HG03039 (cell line): ENCODE data around the gene TMEM225.
A peak's percentile ranks its signal among the peaks of the same experiment; 100 is the strongest.
"Not testable (repeated sequence)": the region's sequence is repeated elsewhere in the genome, so short reads cannot be mapped to it uniquely, and the experiment has no call there.

Experiments used
- ATAC-seq: cut with Tn5 transposase; IDR thresholded peaks from one replicate; pipeline ENCODE4 v1.9.1; 2021; ENCODE audit warnings: mild to moderate bottlenecking, moderate library complexity; ENCODE audit not compliant: unreplicated experiment

The TMEM225 gene

DNA sequence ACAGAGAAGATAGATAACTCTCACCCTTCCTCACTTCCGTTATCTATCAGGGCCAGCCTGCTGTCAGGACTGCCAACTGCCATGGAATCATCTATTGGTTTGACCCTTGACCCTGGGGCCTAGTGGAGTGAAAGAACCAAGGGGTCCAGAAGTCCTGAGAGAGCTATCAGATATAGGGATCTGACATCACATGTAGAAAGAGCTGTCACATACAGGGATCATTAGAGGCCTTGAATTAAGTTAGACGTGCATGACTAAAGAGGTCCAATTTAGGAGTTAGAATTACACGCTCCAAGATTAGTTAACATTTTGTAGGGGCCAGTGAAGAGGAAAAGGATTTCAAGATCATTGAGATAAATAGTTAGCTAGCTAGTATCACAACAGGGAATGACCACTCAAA lies at the start of gene TMEM225:
TSS of gene TMEM225 (minus strand) at position 101 of the 400 bp plus-strand sequence. CDS start 245 bp downstream, outside the sequence.
- ATAC-seq = no peak

DNA sequence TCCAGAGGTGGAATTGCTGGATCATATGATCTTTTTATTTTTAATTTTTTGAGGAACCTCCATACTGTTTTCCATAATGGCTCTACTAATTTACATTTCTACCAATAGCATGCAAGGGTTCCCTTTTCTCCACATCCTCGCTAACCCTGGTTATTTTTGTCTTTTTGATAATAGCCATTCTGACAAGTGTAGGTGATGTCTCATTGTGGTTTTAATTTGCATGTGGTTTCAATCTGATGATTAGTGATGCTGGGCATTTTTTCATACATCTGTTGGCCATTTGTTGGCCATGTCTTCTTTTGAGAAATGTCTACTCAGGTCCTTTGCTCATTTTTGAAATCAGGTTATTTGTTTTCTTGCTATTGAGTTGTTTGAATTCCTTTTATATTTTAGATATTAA lies 38.6 kb upstream of the TMEM225 start:
- no peak for ATAC-seq

DNA sequence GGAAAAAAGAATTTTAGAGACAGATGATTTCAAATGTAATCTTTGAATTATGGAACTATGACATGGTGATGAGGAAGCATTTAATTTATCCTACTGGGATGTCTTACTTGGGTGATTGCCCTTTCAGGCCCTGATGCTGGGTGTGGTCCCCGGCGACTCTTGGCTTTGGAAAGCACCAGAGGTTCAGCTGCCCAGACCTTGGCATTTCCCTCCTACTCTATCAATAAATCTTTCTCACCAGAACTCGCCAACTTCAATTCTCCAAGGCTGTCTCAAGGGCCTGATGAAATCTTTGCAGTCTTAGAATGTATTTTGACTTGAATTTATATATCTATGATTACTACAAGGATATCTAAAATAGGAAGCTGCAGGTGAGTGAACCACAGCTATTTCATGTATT lies 35.5 kb upstream of the TMEM225 start:
- ATAC-seq = no peak

GRCh38 chr11:123905826-123906225 lies 20.4 kb upstream of the TMEM225 start:
- no peak for ATAC-seq

GRCh38 chr11:123904932-123905331 lies 19.5 kb upstream of the TMEM225 start:
- no peak for ATAC-seq

DNA sequence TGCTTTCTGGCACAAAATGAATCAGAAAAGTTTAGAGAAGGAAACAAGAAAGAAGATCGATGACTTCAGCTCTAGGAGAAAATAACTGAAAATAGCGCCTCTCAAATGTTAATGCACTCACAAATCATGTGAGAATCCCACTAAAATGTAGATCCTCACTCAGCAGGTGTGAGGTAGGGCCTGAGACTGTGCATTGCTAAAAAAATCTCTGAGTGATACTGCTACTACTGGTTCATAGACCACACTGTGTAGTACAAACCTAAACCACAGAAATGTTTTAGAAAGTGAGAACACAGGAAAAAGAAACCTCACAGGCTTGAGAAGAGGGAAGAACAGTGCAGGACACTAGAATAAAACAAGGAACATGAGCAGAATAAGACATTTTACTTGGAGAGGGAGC lies 18.5 kb upstream of the TMEM225 start:
- ATAC-seq = peak; percentile 89

- ATAC-seq = no peak
These were observed 16.4 kb upstream of the TMEM225 start, which contains the start of gene OR8D4 for GRCh38 chr11:123901867-123902266. Gene OR8D4 (plus strand): TSS chr11:123902167. CDS start chr11:123906432, 4,265 bp downstream.

GRCh38 chr11:123899792-123900191 lies 14.3 kb upstream of the TMEM225 start:
- ATAC-seq = no peak

DNA sequence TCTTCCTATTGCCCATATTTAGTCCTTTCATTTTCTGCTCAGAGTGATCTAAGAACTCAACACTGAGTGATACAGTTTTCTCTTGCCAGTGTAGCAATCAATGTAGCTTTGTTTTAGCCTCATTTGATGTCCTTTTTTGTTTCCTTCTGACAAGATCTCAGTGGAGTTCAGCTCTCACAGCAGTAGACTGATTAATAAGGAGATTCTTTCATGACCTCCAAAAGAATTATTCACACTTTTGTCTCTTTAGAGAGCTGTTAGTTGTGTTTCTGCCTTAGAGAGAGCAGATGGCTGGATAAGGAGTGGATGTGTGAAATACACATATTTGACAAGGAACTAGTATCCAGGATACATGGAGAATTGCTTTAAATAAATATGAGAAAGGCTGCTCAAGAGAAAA lies 6.6 kb upstream of the TMEM225 start:
- ATAC-seq = no peak

- ATAC-seq = no peak
These were observed 4.6 kb downstream of the TMEM225 start for GRCh38 chr11:123880912-123881311.

DNA sequence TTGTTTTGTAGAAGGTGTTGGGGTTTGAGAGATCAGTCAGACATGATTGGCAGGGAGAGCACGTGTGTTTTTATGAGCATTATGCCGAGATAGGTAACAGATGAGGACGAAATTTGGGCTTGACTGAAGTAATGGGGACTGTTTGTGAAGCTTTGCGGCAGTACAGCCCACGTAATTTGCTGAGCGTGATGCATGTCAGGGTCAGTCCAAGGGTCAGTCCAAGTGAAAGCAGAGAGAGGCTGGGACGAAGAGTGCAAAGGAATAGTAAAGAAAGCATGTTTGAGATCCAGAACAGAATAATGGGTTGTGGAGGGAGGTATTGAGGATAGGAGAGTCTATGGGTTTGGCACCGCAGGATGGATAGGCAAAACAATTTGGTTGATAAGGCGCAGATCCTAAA lies 17.7 kb downstream of the TMEM225 start:
- ATAC-seq = not testable (repeated sequence)

GRCh38 chr11:123865293-123865692 lies 20.2 kb downstream of the TMEM225 start:
- ATAC-seq = not testable (repeated sequence)

GRCh38 chr11:123859731-123860130 lies 25.7 kb downstream of the TMEM225 start:
- no peak for ATAC-seq

GRCh38 chr11:123856444-123856843 lies 29.0 kb downstream of the TMEM225 start:
- ATAC-seq = no peak

- no peak for ATAC-seq
These were observed 32.4 kb downstream of the TMEM225 start for GRCh38 chr11:123853038-123853437.

DNA sequence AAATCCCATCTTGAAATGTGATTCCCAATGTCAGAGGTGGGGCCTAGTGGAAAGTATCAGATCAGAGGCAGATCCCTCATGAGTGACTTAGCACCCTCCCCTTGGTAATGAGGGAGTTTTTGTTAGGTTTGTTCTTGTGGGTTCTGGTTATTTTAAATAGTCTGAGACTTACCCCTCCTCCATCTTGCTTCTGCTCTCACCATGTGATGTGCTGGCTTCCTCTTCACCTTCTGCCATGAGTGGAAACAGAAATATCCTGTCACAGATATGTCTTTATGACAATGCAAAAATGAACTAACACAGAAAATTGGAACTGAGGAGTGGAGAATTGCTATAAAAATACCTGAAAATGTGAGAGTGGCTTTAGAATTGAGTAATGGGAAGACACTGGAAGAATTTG lies 33.1 kb downstream of the TMEM225 start:
- ATAC-seq = no peak

- no peak for ATAC-seq
These were observed 34.4 kb downstream of the TMEM225 start for GRCh38 chr11:123851110-123851509.

DNA sequence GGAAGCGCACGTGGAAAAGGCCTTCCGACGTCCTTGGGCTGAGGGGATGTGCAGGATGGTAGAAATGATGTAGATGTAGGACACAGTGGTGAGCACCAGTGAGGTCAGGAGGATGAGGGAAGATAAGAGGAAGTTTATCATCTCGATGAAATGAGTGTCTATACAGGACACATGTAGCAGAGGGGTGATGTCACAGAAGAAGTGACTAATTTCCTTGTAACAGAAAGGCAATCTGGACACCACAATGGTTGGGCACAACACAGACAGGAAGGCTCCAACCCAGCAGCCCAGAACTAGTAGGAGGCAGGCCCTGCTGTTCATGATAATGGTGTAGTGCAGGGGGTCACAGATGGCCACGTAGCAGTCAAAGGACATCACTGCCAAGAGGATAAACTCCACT lies 44.3 kb downstream of the TMEM225 start:
- no peak for ATAC-seq

DNA sequence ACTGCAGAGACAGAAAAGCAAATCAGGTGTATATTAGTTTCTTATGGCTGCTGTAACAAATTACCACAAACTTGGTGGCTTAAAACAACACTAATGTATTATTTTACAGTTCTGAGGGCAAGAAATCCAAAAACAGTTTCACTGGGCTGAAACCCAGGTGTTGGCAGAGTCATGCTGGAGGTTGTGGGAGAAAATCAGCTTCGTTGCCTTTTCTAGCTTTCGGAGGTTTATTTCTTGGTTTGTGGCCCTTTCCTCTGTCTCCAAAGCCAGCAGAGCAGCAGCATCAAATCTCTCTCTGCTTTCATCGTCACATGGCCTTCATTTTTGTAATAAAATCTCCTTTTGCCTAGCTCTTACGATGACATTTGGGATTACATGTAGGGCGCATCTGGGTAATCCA lies 46.3 kb downstream of the TMEM225 start:
- no peak for ATAC-seq

DNA sequence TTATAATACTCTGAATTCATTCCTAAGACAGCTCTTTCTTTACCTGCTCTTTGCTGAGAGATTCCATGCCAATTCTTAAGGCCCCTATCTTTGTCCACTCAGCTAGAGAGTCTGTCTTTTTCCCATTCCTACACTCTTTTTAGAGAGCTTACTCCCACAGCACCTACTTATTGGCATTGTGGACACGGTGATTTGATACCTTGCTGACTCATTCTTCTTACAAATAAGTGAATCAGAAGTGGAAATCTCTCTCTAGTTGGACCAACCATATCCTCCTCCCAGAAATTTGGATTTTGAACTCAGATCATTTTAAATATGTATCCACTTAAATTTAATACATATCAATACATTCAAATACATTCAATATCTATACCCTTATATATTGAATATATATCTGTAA lies 46.8 kb downstream of the TMEM225 start:
- ATAC-seq = no peak

DNA sequence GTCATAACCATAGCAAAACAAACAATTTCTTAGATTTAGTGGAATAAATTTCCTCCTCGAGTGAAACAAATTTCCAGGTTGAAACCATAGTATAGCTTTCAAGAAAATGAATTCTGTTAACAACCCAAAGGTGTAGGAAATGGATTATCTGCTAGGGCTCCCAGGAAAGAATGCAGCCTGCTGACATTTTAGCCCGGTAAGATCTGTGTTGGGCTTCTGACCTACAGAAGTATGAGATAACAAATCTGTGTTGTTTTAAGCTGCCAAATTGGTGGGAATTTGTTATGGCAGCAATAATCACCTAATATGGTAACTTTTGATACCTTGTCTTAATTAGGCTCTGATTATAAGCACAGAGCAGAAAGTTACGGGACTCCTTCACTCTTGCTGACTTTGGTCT lies 47.3 kb downstream of the TMEM225 start:
- ATAC-seq = no peak

DNA sequence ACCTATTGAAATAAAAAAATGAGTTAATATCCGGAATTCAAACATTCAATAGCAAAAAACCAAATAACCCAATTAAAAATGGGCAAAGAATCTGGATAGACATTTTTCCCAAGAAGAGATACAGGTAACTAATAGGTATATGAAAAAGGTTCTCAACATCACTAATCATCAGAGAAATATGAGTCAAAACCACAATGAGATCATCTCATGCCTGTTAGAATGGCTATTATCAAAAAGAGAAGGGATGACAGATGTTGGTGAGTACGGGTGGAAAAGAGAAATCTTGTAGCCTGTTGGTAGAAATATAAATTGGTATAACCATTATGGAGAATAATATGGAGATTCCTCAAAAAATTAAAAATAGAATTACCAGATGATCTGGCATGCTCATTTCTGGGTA lies 52.4 kb downstream of the TMEM225 start:
- no peak for ATAC-seq
